HG03469 (cell line): ENCODE data around the gene GPC5.
"Not testable (repeated sequence)": the region's sequence is repeated elsewhere in the genome, so short reads cannot be mapped to it uniquely, and the experiment has no call there.

Source experiments
- ATAC-seq: cut with Tn5 transposase; IDR thresholded peaks from one replicate; pipeline ENCODE4 v1.9.1; 2021; ENCODE audit warnings: mild to moderate bottlenecking, moderate library complexity, moderate number of reproducible peaks; ENCODE audit not compliant: unreplicated experiment

Gene GPC5

GRCh38 chr13:91398413-91399188, at the start of gene GPC5:
Gene GPC5, plus strand, starts transcription at chr13:91398621.
- peak; percentile 95 for ATAC-seq

- ATAC-seq, result peak; percentile 33
These were observed 49.5 kb upstream of the GPC5 start for GRCh38 chr13:91348906-91349435.

GRCh38 chr13:91349992-91350911, 48.2 kb upstream of the GPC5 start:
- no peak for ATAC-seq

GRCh38 chr13:91351123-91351522, 47.3 kb upstream of the GPC5 start:
- no peak for ATAC-seq

- ATAC-seq, result no peak
These were observed 46.4 kb upstream of the GPC5 start for GRCh38 chr13:91351980-91352379.

- ATAC-seq, result not testable (repeated sequence)
These were observed 45.5 kb upstream of the GPC5 start for GRCh38 chr13:91352891-91353290.

- no peak for ATAC-seq
These were observed 44.9 kb upstream of the GPC5 start for GRCh38 chr13:91353494-91353893.

GRCh38 chr13:91355099-91355825, 43.2 kb upstream of the GPC5 start:
- no peak for ATAC-seq

GRCh38 chr13:91355826-91356710, 42.4 kb upstream of the GPC5 start:
- no peak for ATAC-seq

- no peak for ATAC-seq
These were observed 41.4 kb upstream of the GPC5 start for GRCh38 chr13:91356919-91357612.

- no peak for ATAC-seq
These were observed 40.6 kb upstream of the GPC5 start for GRCh38 chr13:91357613-91358386.

GRCh38 chr13:91358387-91358782, 40.0 kb upstream of the GPC5 start:
- ATAC-seq, result no peak

GRCh38 chr13:91359111-91359510, 39.3 kb upstream of the GPC5 start:
- no peak for ATAC-seq

- ATAC-seq, result no peak
These were observed 38.8 kb upstream of the GPC5 start for GRCh38 chr13:91359631-91360030.

- no peak for ATAC-seq
These were observed 38.1 kb upstream of the GPC5 start for GRCh38 chr13:91360246-91360751.

- no peak for ATAC-seq
These were observed 36.6 kb upstream of the GPC5 start for GRCh38 chr13:91361755-91362271.

- no peak for ATAC-seq
These were observed 35.5 kb upstream of the GPC5 start for GRCh38 chr13:91362908-91363307.

- no peak for ATAC-seq
These were observed 30.3 kb upstream of the GPC5 start for GRCh38 chr13:91368101-91368500.
